GM19351 (cell line): ENCODE data around the gene KSR2.
"Not testable (repeated sequence)": the region's sequence is repeated elsewhere in the genome, so short reads cannot be mapped to it uniquely, and the experiment has no call there.

Source experiments
- ATAC-seq: cut with Tn5 transposase; IDR thresholded peaks from one replicate; pipeline ENCODE4 v1.9.1; 2021; ENCODE audit warnings: mild to moderate bottlenecking, moderate library complexity; ENCODE audit not compliant: unreplicated experiment

KSR2 gene

GRCh38 chr12:117829108-117829507, 139.7 kb downstream of the KSR2 start:
- ATAC-seq = no peak

- no peak for ATAC-seq
Observed at GRCh38 chr12:117827660-117828059, 141.1 kb downstream of the KSR2 start.

- ATAC-seq = no peak
Observed at GRCh38 chr12:117825827-117826226, 143.0 kb downstream of the KSR2 start.

- no peak for ATAC-seq
Observed at GRCh38 chr12:117821480-117822175, 147.2 kb downstream of the KSR2 start.

- no peak for ATAC-seq
Observed at GRCh38 chr12:117820216-117820907, 148.4 kb downstream of the KSR2 start.

- ATAC-seq = no peak
Observed at GRCh38 chr12:117819160-117819559, 149.6 kb downstream of the KSR2 start.

GRCh38 chr12:117818400-117818799, 150.4 kb downstream of the KSR2 start:
- ATAC-seq = no peak

- ATAC-seq = no peak
Observed at GRCh38 chr12:117809509-117809908, 159.3 kb downstream of the KSR2 start.

- ATAC-seq = no peak
Observed at GRCh38 chr12:117807946-117808345, 160.8 kb downstream of the KSR2 start.

GRCh38 chr12:117807355-117807754, 161.4 kb downstream of the KSR2 start:
- ATAC-seq = no peak

- ATAC-seq = no peak
Observed at GRCh38 chr12:117805865-117806264, 162.9 kb downstream of the KSR2 start.

- no peak for ATAC-seq
Observed at GRCh38 chr12:117803001-117803400, 165.8 kb downstream of the KSR2 start.

- ATAC-seq = not testable (repeated sequence)
Observed at GRCh38 chr12:117800711-117801110, 168.1 kb downstream of the KSR2 start.

GRCh38 chr12:117797202-117797601, 171.6 kb downstream of the KSR2 start:
- ATAC-seq = no peak

GRCh38 chr12:117792877-117793424, 175.8 kb downstream of the KSR2 start:
- no peak for ATAC-seq

GRCh38 chr12:117792471-117792870, 176.3 kb downstream of the KSR2 start:
- no peak for ATAC-seq

GRCh38 chr12:117790948-117791347, 177.8 kb downstream of the KSR2 start:
- no peak for ATAC-seq

GRCh38 chr12:117790198-117790597, 178.6 kb downstream of the KSR2 start:
- ATAC-seq = no peak

GRCh38 chr12:117789195-117789912, 179.4 kb downstream of the KSR2 start:
- ATAC-seq = no peak

- no peak for ATAC-seq
Observed at GRCh38 chr12:117778656-117779055, 190.1 kb downstream of the KSR2 start.

- ATAC-seq = no peak
Observed at GRCh38 chr12:117774941-117775775, 193.6 kb downstream of the KSR2 start.
